ENCODE results near the gene NPTN.
A peak's percentile ranks its signal among the peaks of the same experiment; 100 is the strongest.

The NPTN gene

DNA sequence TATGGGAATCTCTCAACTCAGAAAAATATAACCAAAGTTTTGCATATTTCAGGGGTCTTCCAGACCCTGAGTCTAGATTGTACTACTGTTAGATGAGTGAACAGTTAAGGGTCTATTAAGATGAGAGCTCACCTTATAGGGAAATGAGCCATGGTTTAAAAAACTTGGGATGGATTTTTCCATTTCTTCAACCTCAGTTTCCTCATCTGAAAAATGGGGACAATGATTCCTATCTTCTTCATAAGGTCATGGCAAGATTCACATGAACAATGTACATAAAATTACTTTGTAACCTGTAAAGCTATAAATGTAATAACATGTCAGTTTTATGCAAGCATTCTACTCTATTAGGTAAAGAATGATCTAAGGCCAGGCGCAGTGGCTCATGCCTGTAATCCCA is 28.7 kb downstream of the NPTN start:
- TF ChIP-seq, protein P1, sequence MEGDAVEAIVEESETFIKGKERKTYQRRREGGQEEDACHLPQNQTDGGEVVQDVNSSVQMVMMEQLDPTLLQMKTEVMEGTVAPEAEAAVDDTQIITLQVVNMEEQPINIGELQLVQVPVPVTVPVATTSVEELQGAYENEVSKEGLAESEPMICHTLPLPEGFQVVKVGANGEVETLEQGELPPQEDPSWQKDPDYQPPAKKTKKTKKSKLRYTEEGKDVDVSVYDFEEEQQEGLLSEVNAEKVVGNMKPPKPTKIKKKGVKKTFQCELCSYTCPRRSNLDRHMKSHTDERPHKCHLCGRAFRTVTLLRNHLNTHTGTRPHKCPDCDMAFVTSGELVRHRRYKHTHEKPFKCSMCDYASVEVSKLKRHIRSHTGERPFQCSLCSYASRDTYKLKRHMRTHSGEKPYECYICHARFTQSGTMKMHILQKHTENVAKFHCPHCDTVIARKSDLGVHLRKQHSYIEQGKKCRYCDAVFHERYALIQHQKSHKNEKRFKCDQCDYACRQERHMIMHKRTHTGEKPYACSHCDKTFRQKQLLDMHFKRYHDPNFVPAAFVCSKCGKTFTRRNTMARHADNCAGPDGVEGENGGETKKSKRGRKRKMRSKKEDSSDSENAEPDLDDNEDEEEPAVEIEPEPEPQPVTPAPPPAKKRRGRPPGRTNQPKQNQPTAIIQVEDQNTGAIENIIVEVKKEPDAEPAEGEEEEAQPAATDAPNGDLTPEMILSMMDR (IDR thresholded peaks at IDR 0.05; ENCODE audit: low read depth, low read length), result no peak
- TF ChIP-seq, protein P2, sequence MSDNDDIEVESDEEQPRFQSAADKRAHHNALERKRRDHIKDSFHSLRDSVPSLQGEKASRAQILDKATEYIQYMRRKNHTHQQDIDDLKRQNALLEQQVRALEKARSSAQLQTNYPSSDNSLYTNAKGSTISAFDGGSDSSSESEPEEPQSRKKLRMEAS (IDR thresholded peaks at IDR 0.05; ENCODE audit: low read depth, low read length), result no peak
- no peak overlapping the region for H3K4me3 ChIP-seq (ENCODE audit: low read depth, low read length)
- no peak for DNase-seq (ENCODE audit: low read depth)

DNA sequence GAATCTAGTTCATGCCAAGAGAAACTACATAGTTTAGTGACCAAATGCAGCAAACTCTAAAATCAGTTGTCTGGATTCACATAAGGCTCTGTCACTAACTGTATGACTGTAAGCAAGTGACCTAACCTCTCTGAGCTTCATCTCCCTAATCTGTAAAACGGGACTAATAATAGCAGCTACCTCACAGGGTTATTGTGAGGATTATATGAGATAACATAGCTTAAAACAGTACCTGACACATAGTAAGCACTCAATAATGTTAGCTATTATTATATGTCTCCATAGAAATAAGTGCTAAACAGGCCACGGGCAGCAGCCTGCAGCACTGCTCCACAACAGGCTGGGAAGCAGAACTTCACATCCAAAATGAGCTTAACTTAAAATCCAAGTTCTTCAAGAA is 30.2 kb downstream of the NPTN start:
- no peak for DNase-seq (ENCODE audit: low read depth)
- no peak overlapping the region for H3K4me3 ChIP-seq (ENCODE audit: low read depth, low read length)
- TF ChIP-seq, protein P2 (IDR thresholded peaks at IDR 0.05; ENCODE audit: low read depth, low read length), result no peak
- TF ChIP-seq MYC (IDR thresholded peaks at IDR 0.05; ENCODE audit: low read depth, low read length), result no peak
- TF ChIP-seq, protein P1 (IDR thresholded peaks at IDR 0.05; ENCODE audit: low read depth, low read length), result no peak
- no peak for TF ChIP-seq POLR2A (IDR thresholded peaks at IDR 0.05; ENCODE audit: extremely low read depth, insufficient read length)

DNA sequence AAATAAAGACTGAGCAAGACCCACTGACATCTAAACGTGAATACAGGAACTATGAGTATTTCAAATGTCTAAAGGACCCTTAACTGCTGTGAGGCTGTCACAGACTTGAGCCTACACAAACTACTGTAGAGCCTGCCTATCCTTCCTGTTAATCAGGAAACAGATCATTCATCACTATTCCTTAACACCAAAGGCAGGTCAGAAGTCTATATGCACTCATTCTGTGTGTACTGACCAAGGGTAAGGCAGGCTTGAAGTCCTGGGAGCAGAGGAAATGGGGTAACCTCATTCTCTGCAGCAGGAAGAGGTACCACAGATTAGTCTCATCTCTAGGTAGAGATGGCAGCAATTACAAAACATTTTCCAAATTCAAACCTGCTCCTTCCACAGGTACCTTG is 30.7 kb downstream of the NPTN start:
- TF ChIP-seq MYC (IDR thresholded peaks at IDR 0.05; ENCODE audit: low read depth, low read length), result no peak
- no peak for TF ChIP-seq POLR2A (IDR thresholded peaks at IDR 0.05; ENCODE audit: extremely low read depth, insufficient read length)
- TF ChIP-seq, protein P1 (IDR thresholded peaks at IDR 0.05; ENCODE audit: low read depth, low read length), result no peak
- TF ChIP-seq, protein P2 (IDR thresholded peaks at IDR 0.05; ENCODE audit: low read depth, low read length), result no peak
- peak; percentile 7 for DNase-seq (ENCODE audit: low read depth)
- no peak overlapping the region for H3K4me3 ChIP-seq (ENCODE audit: low read depth, low read length)

DNA sequence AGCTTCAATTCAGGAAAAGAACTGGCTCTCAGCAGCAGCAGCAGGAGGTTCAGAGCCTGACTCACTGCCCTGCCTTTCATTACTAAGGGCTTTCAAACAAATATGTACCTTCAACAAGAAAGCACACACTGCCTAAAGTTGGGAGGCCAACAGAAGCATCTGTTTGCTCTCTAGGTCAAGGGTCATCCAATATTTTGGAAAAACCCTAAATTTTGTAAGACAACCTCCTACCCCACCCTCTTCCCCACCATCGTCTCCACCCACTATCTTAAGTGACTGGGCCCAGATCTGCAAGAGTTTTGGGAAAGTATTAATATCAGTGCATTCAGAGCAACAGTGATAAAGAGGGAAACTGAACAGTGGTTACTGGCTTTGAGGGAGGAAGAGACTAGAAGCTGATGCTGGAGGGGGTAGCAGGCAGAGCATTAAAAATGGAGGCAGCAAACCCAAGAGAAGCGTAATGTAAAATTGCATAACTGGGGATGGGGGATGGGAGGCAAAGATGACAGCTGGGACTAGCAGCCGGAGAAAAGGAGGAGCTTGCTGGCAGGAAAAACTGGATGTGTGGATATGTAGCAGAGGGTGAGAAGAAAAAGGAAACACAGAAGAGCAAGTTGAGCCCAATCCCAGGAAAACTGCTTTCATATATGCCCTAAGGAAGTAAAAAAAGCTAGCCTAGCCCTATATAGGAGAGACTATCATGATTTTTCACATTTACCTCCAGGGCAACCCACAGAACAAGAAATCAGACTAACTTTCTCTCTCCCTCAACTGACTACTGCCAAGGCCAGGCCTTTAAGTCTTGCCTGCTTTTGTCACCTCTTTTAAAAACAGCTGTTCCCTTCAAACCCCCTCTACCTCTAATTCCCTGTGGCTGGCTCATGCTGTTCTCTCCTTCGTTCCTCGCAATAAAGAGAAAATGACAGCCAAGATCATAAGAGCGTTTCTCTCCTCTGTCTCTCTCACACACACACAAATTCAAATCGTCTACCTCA is 31.4 kb downstream of the NPTN start:
- TF ChIP-seq, protein P1 (IDR thresholded peaks at IDR 0.05; ENCODE audit: low read depth, low read length), result no peak
- TF ChIP-seq MYC (IDR thresholded peaks at IDR 0.05; ENCODE audit: low read depth, low read length) (no peak), POLR2A (IDR thresholded peaks at IDR 0.05; ENCODE audit: extremely low read depth, insufficient read length) (no peak)
- TF ChIP-seq, protein P2 (IDR thresholded peaks at IDR 0.05; ENCODE audit: low read depth, low read length), result no peak
- DNase-seq (ENCODE audit: low read depth), result peak; percentile 8
- no peak overlapping the region for H3K4me3 ChIP-seq (ENCODE audit: low read depth, low read length)

DNA sequence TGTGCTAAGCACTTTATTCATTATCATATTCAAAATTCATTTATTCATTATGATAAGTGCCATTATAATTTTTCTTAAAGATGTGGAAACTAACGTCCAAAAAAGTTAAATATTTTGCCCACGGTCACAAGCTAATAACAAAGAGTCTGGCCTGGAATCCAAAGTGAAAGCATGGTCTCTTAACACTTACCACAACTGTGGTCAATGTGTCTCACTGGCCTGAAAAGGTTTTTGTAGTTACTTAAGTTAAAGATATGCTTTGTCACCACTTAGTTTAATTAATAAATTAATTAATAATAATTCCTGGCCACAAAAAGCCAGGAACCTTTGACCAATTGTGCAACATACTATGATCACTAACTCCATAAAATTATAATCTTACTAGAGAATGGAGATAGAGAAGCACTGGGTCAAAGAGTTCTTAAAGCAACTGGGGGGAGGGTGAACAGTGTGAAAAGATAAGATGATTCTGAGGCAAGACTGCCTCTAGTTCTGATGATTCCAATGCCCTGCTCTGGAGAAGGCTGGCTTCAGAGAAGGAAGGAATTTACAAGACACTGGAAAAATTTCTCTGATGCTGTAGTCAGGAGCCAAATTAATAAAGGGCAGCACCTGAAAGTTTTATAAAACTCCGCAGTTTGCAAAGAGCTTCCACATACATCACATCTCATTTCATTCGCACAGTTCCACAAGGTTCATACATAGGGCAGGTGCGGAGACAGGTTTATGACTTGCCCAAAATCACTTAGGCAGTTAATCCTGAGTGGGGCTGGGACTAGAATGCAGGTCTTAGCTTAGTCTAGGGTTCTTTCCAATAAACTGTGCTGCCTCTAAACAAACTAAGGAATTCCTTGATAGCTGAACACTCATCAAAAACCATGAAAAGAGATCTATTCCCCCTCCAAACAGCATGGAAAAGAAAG is 32.5 kb downstream of the NPTN start:
- TF ChIP-seq, protein P2 (IDR thresholded peaks at IDR 0.05; ENCODE audit: low read depth, low read length), result no peak
- TF ChIP-seq, protein P1 (IDR thresholded peaks at IDR 0.05; ENCODE audit: low read depth, low read length), result no peak
- TF ChIP-seq MYC (IDR thresholded peaks at IDR 0.05; ENCODE audit: low read depth, low read length) (no peak), POLR2A (IDR thresholded peaks at IDR 0.05; ENCODE audit: extremely low read depth, insufficient read length) (no peak)
- DNase-seq (ENCODE audit: low read depth), result no peak
- no peak overlapping the region for H3K4me3 ChIP-seq (ENCODE audit: low read depth, low read length)

Data from NB4 (cell line).